Large intestine (tissue), 3 donors: Measurements from ENCODE around the gene ASTN2. TPM values are rescaled to one million over a fixed set of nuclear protein-coding genes. Genes with fewer than 3 reads are reported as not detected.
A peak's percentile ranks its signal among the peaks of the same experiment; 100 is the strongest.

Experiments used
- DNase-seq, 2 donors: peaks; one replicate each; pipeline versions ENCODE4 v3.0.0 to v3.0.0-alpha.2; 2013
- H3K27ac ChIP-seq: one replicate; pipeline ENCODE4 v1.5.1; 2013; ENCODE audit warnings: low read length
- H3K27me3 ChIP-seq: 2 replicates; pipeline ENCODE4 v1.6.1; 2013; ENCODE audit warnings: low read length; ENCODE audit not compliant: control insufficient read depth, insufficient read depth
- H3K36me3 ChIP-seq: 2 replicates; pipeline ENCODE4 v1.6.1; 2013; ENCODE audit warnings: low read length; ENCODE audit not compliant: control insufficient read depth, insufficient read depth
- H3K4me1 ChIP-seq: one replicate; pipeline ENCODE4 v1.6.1; 2013; ENCODE audit warnings: low read length; ENCODE audit not compliant: control insufficient read depth, insufficient read depth
- H3K4me3 ChIP-seq: one replicate; pipeline ENCODE4 v1.5.1; 2013; ENCODE audit warnings: low read length
- H3K9me3 ChIP-seq: one replicate; pipeline ENCODE4 v1.6.1; 2013; ENCODE audit warnings: mild to moderate bottlenecking, low read depth, low read length, moderate library complexity; ENCODE audit not compliant: control insufficient read depth
- WGBS: methylation state at CpG from one replicate; pipeline ENCODE4 v1.1.5; 2013; ENCODE audit warnings: low lambda C conversion rate; ENCODE audit not compliant: insufficient coverage; 5-methylcytosine and 5-hydroxymethylcytosine counted together
- polyA plus RNA-seq: library from polyadenylated mRNA; unstranded; fragments of 120-200 nt; gene quantifications from one replicate; pipeline ENCODE4 v1.2.1, GENCODE V29; 2013

Gene ASTN2
- polyA plus RNA-seq, 1 donor, result 11.4 TPM

DNA sequence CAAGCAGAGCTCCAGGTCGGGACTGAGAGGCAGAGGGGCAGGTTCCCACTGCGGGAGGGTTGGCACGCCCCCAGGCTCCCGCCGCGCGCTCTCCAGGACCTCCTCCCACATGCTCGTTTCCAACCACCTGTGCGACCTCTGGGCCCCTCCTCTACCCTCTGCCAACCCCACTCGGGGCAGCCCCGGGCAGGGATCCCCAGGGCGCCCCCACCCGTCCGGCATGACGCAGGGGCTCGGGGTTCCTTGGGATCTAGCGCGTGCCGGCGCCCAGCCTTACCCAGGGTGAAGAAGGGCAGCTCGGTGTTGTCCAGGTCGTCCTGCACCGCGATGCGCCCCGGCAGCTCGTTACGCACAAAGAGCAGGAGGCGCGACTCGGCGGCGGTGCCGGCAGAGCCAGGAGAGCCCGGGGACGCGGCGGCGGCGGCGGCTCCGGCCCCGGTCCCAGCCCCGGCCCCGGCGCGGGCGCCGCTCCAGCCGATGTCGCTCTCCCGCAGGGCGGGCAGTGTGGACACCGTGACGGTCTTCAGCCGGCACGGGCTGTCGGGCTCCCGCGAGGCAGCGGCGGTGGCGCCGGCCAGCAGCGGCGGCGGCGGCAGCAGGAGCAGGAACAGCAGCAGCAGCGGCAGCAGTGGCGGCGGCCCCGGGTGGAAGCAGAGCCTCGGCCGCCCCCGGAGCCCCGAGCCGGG lies 494 bp downstream of the ASTN2 start:
- no peaks in the 10 kb centered on the region for H3K36me3 ChIP-seq
- peak in 1 of 2 donors; percentile 37 for DNase-seq
- peaks cover 66% of the 10 kb centered on the region for H3K27me3 ChIP-seq
- peak overlapping the region; percentile 24 for H3K4me3 ChIP-seq
- H3K4me1 ChIP-seq, result peaks cover 5% of the 10 kb centered on the region
- H3K27ac ChIP-seq, result no peak overlapping the region
- WGBS, result no CpG with 5 or more reads among the region's 77 CpGs
- peaks cover 3% of the 10 kb centered on the region for H3K9me3 ChIP-seq

GRCh38 chr9:117413346-117414219 lies 1.3 kb downstream of the ASTN2 start:
- H3K4me1 ChIP-seq, result peaks cover 5% of the 10 kb centered on the region
- no peaks in the 10 kb centered on the region for H3K36me3 ChIP-seq
- WGBS, result no CpG with 5 or more reads among the region's 51 CpGs
- peaks cover 3% of the 10 kb centered on the region for H3K9me3 ChIP-seq
- peaks cover 66% of the 10 kb centered on the region for H3K27me3 ChIP-seq
- no peak for DNase-seq
- H3K4me3 ChIP-seq, result peak overlapping the region; percentile 24
- no peak overlapping the region for H3K27ac ChIP-seq

DNA sequence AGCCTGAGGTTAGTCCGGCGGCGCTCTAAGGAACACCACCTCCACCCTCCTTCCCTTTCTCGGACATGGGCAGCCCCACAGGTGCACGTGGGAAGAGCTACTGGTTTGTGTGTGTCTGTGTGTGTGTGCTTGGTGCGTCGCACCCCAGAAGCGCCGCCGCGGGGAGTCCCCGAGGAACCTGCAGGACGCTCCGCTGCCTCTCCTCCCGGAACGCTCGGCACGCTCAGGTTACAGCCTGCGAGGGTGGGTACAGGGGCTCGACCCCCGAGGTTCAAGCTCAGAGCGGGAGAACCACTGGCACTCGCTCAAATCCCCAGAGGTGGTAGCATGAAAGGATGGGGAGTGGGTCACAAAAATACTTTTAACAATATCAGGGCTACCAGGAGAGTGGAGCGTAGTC lies 2.0 kb downstream of the ASTN2 start:
- H3K27ac ChIP-seq, result no peak overlapping the region
- no peaks in the 10 kb centered on the region for H3K36me3 ChIP-seq
- H3K4me3 ChIP-seq, result no peak overlapping the region
- H3K27me3 ChIP-seq, result peaks cover 71% of the 10 kb centered on the region
- H3K4me1 ChIP-seq, result peaks cover 5% of the 10 kb centered on the region
- H3K9me3 ChIP-seq, result peaks cover 3% of the 10 kb centered on the region
- WGBS, result no CpG with 5 or more reads among the region's 24 CpGs
- no peak for DNase-seq

DNA sequence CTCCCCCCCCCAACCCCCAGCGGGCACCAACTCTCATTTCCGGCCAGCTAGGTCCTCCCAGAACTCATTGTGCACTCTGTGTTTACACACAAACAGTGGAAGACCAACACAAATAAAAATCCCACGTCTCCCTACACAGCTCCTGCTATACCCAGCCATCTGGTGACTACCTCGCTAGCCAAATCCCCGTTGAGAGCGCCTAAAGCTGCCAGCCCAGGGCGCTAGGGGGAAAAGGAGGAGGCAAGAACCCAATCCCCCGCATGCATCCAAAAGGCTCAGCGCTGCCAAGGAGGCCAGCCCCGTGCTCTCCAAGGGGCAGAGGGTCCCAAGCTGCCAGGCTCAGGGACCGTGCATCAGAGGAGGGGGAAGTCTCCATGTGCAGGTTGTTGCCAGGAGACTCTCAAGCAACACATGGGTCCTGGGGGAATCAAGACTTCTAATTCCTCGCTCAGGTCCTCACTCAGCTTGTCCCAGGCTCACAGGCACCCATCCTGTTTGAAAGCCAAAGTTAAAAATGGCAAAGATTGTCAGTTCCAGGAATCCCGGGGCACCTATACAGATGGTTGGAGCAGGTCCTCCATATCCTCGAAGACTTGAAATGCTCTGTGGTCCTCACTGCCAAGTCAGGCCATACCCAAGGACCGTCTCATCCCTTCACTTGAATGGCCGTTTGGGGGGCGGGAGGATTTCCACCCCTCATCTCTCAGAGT lies 2.7 kb downstream of the ASTN2 start:
- WGBS, result no CpG with 5 or more reads among the region's 17 CpGs
- DNase-seq, result no peak
- H3K36me3 ChIP-seq, result no peaks in the 10 kb centered on the region
- H3K4me1 ChIP-seq, result peaks cover 5% of the 10 kb centered on the region
- H3K27ac ChIP-seq, result no peak overlapping the region
- H3K27me3 ChIP-seq, result peaks cover 69% of the 10 kb centered on the region
- H3K4me3 ChIP-seq, result no peak overlapping the region
- peaks cover 3% of the 10 kb centered on the region for H3K9me3 ChIP-seq

DNA sequence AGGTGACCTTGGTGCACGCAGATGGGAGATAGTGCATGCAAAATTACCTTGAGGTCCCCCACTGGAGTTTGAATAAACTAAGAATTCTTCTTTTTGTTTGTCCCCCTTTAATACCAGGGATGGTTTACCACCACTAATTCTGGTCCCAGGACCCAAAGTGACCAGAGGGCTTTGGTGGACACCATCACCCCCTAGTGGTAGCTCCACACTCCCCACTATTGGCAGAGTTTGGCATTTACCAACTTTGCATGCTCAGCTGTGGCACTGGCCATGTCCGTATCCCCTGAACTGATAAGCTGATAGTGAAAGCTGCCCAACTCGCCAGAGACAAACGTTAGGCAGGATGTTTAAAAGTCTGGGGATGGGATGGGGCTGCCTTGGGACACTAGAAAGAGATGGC lies 3.3 kb downstream of the ASTN2 start:
- Histone ChIP-seq H3K9me3 (peaks cover 3% of the 10 kb centered on the region), H3K4me3 (no peak overlapping the region), H3K4me1 (peaks cover 5% of the 10 kb centered on the region), H3K36me3 (no peaks in the 10 kb centered on the region), H3K27me3 (peaks cover 63% of the 10 kb centered on the region), H3K27ac (no peak overlapping the region)
- DNase-seq, result no peak
- WGBS, result no CpG with 5 or more reads among the region's 4 CpGs

DNA sequence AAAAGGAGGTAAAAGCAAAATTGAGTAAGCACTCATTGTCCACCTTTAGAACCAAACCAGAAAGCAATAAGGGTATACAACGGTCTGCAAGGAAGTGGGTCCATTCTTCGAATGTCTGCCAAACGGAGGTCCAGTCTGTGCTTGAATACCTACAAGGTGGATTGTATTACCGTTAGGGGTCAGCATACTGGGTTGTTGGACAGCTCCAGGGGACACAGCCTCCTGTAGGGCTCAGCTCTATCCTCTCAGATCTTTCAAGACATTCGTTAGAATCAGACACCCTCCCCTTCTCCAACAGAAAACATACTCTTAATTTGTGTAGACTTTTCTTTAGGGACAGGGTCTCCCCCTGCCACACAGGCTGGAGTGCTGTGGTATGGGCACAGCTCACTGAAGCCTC lies 5.5 kb downstream of the ASTN2 start:
- WGBS, result no CpG with 5 or more reads among the region's 5 CpGs
- no peak for DNase-seq
- Histone ChIP-seq H3K27ac (no peak overlapping the region), H3K27me3 (peaks cover 51% of the 10 kb centered on the region), H3K9me3 (peaks cover 3% of the 10 kb centered on the region), H3K36me3 (no peaks in the 10 kb centered on the region), H3K4me3 (no peak overlapping the region), H3K4me1 (peaks cover 5% of the 10 kb centered on the region)

DNA sequence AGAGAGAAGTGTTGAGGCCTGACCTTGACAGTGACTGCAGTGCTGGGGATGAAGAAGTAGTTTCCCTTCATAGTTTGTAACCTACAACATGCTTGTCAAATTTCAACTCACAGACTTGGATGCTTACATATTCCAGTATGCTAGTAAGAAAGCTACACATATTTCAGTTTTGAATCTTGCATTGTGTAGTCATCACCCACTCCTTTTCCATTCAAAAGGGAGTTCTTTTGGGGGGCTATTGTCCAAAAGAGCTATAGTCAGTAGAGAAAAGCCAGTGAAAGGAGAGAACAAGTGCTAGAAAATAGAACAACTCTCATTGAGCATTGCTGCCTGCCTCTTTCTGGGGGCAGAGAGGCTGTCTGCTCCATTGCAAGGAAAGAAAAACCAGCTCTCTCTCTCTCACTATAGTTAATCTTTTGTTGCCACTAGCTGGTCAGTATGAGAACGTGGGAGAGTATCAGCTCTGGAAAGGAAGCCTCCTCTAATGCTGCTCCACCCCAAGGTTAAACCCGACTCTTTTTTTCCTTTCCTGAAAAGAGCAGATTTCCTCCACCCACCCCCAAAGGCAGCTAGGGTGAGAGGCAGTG lies 7.3 kb downstream of the ASTN2 start:
- Histone ChIP-seq H3K4me1 (no peaks in the 10 kb centered on the region), H3K9me3 (no peaks in the 10 kb centered on the region), H3K36me3 (no peaks in the 10 kb centered on the region), H3K27me3 (peaks cover 33% of the 10 kb centered on the region), H3K27ac (no peak overlapping the region), H3K4me3 (no peak overlapping the region)
- no peak for DNase-seq
- no CpG with 5 or more reads among the region's 2 CpGs for WGBS

DNA sequence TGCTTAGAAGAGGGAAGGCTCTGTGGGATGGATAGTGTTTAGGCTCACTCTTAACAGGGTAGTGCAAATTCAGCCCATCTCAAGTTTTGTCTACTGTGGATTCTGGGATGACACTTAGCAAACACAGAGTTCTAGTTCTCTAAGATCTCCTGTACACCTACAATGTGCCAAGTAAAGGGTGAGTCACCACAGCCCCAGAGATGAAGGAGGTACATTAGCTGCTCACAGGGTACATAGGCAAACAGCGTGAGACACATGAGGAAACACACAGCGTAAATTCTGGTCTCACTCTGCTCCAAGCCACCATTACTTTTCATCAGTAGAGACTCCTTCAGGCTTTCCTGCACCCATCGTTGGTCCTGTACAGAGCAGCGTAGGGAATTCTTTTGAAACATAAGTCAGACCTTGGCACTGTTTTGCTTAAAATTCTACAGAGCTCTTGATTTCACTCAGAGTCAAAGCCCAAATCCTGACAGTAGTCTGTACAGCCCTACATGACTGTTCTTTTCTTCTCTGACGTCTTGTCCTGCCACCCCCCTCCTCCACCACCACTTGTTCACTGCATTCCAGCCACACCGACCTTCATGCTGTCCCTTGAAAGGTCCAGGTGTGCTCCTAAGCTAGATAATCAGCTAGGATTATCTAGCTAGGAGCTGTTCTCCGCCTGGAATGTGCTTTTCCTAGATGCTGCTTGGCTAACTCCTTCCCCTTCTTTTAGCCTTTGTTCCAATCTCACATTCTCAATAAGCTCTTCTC lies 8.7 kb downstream of the ASTN2 start:
- Histone ChIP-seq H3K9me3 (no peaks in the 10 kb centered on the region), H3K36me3 (no peaks in the 10 kb centered on the region), H3K27me3 (peaks cover 22% of the 10 kb centered on the region), H3K4me1 (no peaks in the 10 kb centered on the region), H3K27ac (no peak overlapping the region), H3K4me3 (no peak overlapping the region)
- 56% methylated on average over 1 of the region's 7 CpGs for WGBS
- DNase-seq, result no peak

DNA sequence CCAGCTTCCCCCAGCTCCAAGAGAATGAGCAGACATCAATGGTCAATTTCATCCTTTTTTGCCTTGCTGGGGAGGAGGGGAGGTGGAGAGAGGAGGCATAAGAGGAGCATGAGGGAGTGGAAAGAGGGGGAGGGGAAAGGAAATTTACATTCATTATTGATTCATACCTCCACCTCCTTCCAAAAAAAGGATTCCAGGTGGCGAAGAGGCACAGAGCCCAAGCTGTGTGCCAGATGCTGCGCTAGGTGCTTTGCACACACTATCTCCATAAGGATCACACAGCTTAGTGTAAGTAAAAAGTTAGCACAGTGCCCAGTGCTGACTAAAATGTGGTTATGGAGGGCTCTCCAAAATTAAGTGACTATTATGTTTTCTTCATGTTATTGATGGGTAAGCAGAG lies 11.0 kb downstream of the ASTN2 start:
- Histone ChIP-seq H3K36me3 (no peaks in the 10 kb centered on the region), H3K27ac (no peak overlapping the region), H3K9me3 (no peaks in the 10 kb centered on the region), H3K4me3 (no peak overlapping the region), H3K4me1 (no peaks in the 10 kb centered on the region), H3K27me3 (peaks cover 19% of the 10 kb centered on the region)
- DNase-seq, result no peak
- no CpG with 5 or more reads among the region's 2 CpGs for WGBS
